GM21447 (cell line): ENCODE data around the gene INTU.
"Not testable (repeated sequence)": the region's sequence is repeated elsewhere in the genome, so short reads cannot be mapped to it uniquely, and the experiment has no call there.

Experiments used
- ATAC-seq: cut with Tn5 transposase; IDR thresholded peaks from one replicate; pipeline ENCODE4 v1.9.1; 2021; ENCODE audit not compliant: unreplicated experiment

INTU gene

GRCh38 chr4:127632420-127633403, at the start of gene INTU:
INTU (plus strand) TSS chr4:127632957; CDS start chr4:127633035, 78 bp downstream.
- ATAC-seq: peak; percentile 100

GRCh38 chr4:127586496-127586895, 46.3 kb upstream of the INTU start:
- not testable (repeated sequence) for ATAC-seq

GRCh38 chr4:127586922-127587571, 45.7 kb upstream of the INTU start:
- ATAC-seq: peak; percentile 99

- ATAC-seq: not testable (repeated sequence)
Measured at GRCh38 chr4:127589153-127589552, 43.6 kb upstream of the INTU start.

- no peak for ATAC-seq
Measured at GRCh38 chr4:127598656-127599055, 34.1 kb upstream of the INTU start.

- no peak for ATAC-seq
Measured at GRCh38 chr4:127601029-127601428, 31.7 kb upstream of the INTU start.

GRCh38 chr4:127604949-127605709, 27.6 kb upstream of the INTU start:
- no peak for ATAC-seq

GRCh38 chr4:127606823-127607222, 25.9 kb upstream of the INTU start:
- ATAC-seq: no peak

GRCh38 chr4:127609484-127609883, 23.3 kb upstream of the INTU start:
- ATAC-seq: no peak

GRCh38 chr4:127610488-127610887, 22.3 kb upstream of the INTU start:
- ATAC-seq: no peak

GRCh38 chr4:127616898-127617297, 15.9 kb upstream of the INTU start:
- ATAC-seq: no peak

GRCh38 chr4:127618427-127618826, 14.3 kb upstream of the INTU start:
- ATAC-seq: no peak

GRCh38 chr4:127622621-127622920, 10.2 kb upstream of the INTU start:
- no peak for ATAC-seq

- peak; percentile 52 for ATAC-seq
Measured at GRCh38 chr4:127622921-127623796, 9.6 kb upstream of the INTU start.

- no peak for ATAC-seq
Measured at GRCh38 chr4:127623797-127624083, 9.0 kb upstream of the INTU start.

GRCh38 chr4:127624173-127624572, 8.6 kb upstream of the INTU start:
- ATAC-seq: no peak

- no peak for ATAC-seq
Measured at GRCh38 chr4:127629371-127629770, 3.4 kb upstream of the INTU start.

GRCh38 chr4:127630152-127630551, 2.6 kb upstream of the INTU start:
- no peak for ATAC-seq

- no peak for ATAC-seq
Measured at GRCh38 chr4:127631420-127631819, 1.3 kb upstream of the INTU start.

- ATAC-seq: no peak
Measured at GRCh38 chr4:127634181-127634580, 1.4 kb downstream of the INTU start.

GRCh38 chr4:127641524-127641923, 8.8 kb downstream of the INTU start:
- ATAC-seq: no peak
